ENCODE measurements around the gene ANKRD55. TPM values are rescaled to one million over a fixed set of nuclear protein-coding genes. Genes with fewer than 3 reads are reported as not detected.
"Not testable (repeated sequence)": the region's sequence is repeated elsewhere in the genome, so short reads cannot be mapped to it uniquely, and the experiment has no call there.

The ANKRD55 gene
- total RNA-seq, 1 experiment from 2014 or later = not detected

- intact Hi-C loops (cut with micrococcal nuclease; ENCODE audit: unreplicated experiment) = no loop called here
- peak in 1 of 2 experiments; percentile 67 for DNase-seq
- BruUV-seq (replicated peaks) = no TSS peak
- Histone ChIP-seq H3K27ac (peak overlapping the region; percentile 40), H4K20me1 (ENCODE audit: insufficient read depth) (no peaks in the 10 kb centered on the region), H3K79me2 (ENCODE audit: low read depth) (no peaks in the 10 kb centered on the region), H3K27me3 (ENCODE audit: insufficient read depth, low read depth) (no peaks in the 10 kb centered on the region), H3K4me3 (no peak overlapping the region), H3K36me3 (ENCODE audit: low read depth) (no peaks in the 10 kb centered on the region), H3K4me1 (replicated peaks; ENCODE audit: insufficient read depth) (peaks cover 10% of the 10 kb centered on the region), H3K9me3 (ENCODE audit: insufficient read depth, low read depth) (no peaks in the 10 kb centered on the region), H3F3A (ENCODE audit: insufficient read depth, low read depth) (peaks cover 5% of the 10 kb centered on the region; the same call in 1 of the 2 replicates), H2AFZ (peak overlapping the region; percentile 62; the same call in 1 of the 2 replicates), H3K9me2 (ENCODE audit: insufficient read depth) (no peaks in the 10 kb centered on the region), H3K4me2 (peak overlapping the region; percentile 47)
- TF ChIP-seq CTCF (conservative IDR thresholded peaks at IDR 0.05) = no peak
- no peak for TF ChIP-seq EZH2 (IDR thresholded peaks at IDR 0.05; ENCODE audit: low read depth)
- CTCF ChIA-PET = interaction anchor here (0.6 to 1.1 kb wide), 2 partner anchors 276 to 610 kb away, joined by 3 read pairs; no protein-coding TSS in a partner anchor
- POLR2A ChIA-PET (ENCODE audit: unreplicated experiment) = interaction anchor here (0.6 kb wide), 3 partner anchors 105 to 1583 kb away, joined by 3 to 4 read pairs (median 3); no protein-coding TSS in a partner anchor
Measured at GRCh38 chr5:56259002-56259511, 25.9 kb upstream of the ANKRD55 start.

GRCh38 chr5:56257763-56258529 is 24.8 kb upstream of the ANKRD55 start:
- H2AFZ ChIP-seq; H3K9me3 ChIP-seq (ENCODE audit: insufficient read depth, low read depth); H4K20me1 ChIP-seq (ENCODE audit: insufficient read depth); DNase-seq; H3K4me2 ChIP-seq; H3K36me3 ChIP-seq (ENCODE audit: low read depth); BruUV-seq (replicated peaks); intact Hi-C loops (cut with micrococcal nuclease; ENCODE audit: unreplicated experiment); H3K27ac ChIP-seq; POLR2A ChIA-PET (ENCODE audit: unreplicated experiment); H3K27me3 ChIP-seq (ENCODE audit: insufficient read depth, low read depth); H3K79me2 ChIP-seq (ENCODE audit: low read depth); H3F3A ChIP-seq (ENCODE audit: insufficient read depth, low read depth); CTCF ChIA-PET; H3K9me2 ChIP-seq (ENCODE audit: insufficient read depth); H3K4me3 ChIP-seq: not testable (repeated sequence)
- H3K4me1 ChIP-seq (replicated peaks; ENCODE audit: insufficient read depth) = peaks cover 10% of the 10 kb centered on the region

DNA sequence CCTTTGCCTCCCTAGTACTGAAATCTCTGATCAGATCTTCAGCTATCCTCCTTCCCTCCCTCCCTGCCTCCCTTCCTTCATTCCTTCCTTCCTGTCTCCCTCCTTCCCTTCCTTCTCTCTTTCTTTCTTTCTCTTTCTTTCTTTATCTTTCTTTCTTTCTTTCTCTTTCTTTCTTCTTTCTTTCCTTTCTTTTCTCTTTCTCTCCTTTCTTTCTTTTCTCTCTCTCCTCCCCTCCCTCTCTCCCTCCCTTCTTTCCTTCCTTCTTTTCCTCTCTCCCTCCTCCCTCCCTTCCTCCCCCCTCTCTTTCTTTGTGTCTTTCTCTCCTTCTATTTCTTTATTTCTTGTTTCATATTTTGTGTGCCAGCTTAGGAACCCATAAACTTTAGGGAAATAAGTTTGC is 23.9 kb upstream of the ANKRD55 start:
- no peak for TF ChIP-seq CTCF (conservative IDR thresholded peaks at IDR 0.05)
- no peak for TF ChIP-seq EZH2 (IDR thresholded peaks at IDR 0.05; ENCODE audit: low read depth)
- Histone ChIP-seq H3K9me3 (ENCODE audit: insufficient read depth, low read depth) (no peaks in the 10 kb centered on the region), H3F3A (ENCODE audit: insufficient read depth, low read depth) (peaks cover 5% of the 10 kb centered on the region; the same call in 1 of the 2 replicates), H3K27me3 (ENCODE audit: insufficient read depth, low read depth) (no peaks in the 10 kb centered on the region), H3K4me3 (no peak overlapping the region), H3K36me3 (ENCODE audit: low read depth) (no peaks in the 10 kb centered on the region), H4K20me1 (ENCODE audit: insufficient read depth) (no peaks in the 10 kb centered on the region), H3K4me1 (replicated peaks; ENCODE audit: insufficient read depth) (peaks cover 10% of the 10 kb centered on the region), H3K79me2 (ENCODE audit: low read depth) (no peaks in the 10 kb centered on the region), H3K4me2 (no peak overlapping the region), H2AFZ (no peak overlapping the region), H3K9me2 (ENCODE audit: insufficient read depth) (no peaks in the 10 kb centered on the region), H3K27ac (no peak overlapping the region)
- no TSS peak for BruUV-seq (replicated peaks)
- POLR2A ChIA-PET (ENCODE audit: unreplicated experiment) = no interaction called here
- CTCF ChIA-PET = no interaction called here
- intact Hi-C loops (cut with micrococcal nuclease; ENCODE audit: unreplicated experiment) = no loop called here
- no peak for DNase-seq

All from PC-9 (cell line).